SK-N-DZ (cell line): ENCODE data around the gene BBS4.

Experiments
- DNase-seq: peaks from one replicate; pipeline ENCODE4 v3.0.0-alpha.2; 2015; ENCODE audit warnings: low spot score

The BBS4 gene

DNA sequence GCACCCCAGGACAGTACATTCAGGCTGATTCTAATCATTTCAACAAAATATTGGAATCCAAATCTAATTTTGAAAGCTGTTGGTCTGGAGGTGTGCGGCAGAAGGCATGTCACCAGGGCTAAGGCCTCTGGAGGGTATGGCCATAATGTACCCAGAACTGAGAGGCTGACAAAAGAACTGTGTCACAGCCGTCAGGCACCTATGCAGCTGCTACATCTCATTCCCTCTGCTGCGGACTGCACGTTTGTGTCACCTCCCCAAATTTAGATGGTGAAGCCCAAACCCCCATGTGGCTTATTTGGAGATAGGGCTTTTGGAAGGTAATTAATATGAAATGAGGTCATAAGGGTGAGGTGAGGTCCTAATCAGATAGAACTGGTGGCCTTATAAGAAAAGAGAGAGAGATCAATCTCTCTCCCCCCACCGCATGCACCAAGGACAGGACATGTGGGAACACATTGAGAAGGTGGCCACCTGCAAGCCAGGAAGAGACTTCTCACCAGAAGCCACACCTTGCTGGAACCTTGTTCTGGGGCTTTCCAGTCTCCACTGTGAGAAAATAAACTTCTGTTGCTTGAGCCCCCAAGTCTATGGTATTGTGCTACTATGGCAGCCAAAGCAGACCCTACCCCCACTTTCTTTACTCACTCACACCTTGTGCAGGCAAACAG lies 74.7 kb downstream of the BBS4 start:
- DNase-seq: no peak

DNA sequence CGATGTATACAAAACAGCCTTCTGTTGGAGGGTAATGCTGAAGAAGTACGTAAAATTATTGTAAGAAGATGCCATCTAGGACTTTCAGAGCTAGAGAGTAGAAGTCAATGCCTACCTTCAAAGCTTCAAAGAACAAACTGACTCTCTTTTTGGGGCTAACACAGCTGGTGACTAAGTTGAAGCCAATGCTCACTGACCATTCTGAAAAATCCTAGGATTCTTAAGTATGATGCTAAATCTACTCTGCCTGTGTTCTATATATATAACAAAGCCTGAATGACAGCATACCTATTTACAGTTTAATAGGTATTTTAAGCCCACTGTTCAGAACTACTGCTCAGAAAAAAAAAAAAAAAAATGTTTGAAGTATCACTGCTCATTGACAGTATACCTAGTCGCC lies 78.6 kb downstream of the BBS4 start:
- DNase-seq: no peak

DNA sequence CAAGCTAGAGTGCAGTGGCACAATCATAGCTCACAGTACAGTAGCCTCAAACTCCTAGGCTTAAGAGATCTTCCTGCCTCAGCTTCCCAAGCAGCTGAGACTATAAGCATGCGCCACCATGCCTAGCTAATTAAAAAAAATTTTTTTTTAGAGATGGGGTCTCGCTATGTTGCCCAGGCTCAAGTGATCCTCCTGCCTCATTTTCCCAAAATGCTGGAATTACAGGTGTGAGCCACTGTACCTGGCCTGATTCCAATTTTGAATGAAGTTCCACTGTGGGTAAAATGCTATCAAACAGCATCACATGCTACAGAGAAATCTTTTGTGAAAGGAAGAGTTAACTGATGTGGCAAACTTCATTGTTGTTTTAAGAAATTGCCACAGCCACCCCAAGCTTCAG lies 80.0 kb downstream of the BBS4 start:
- DNase-seq: no peak

DNA sequence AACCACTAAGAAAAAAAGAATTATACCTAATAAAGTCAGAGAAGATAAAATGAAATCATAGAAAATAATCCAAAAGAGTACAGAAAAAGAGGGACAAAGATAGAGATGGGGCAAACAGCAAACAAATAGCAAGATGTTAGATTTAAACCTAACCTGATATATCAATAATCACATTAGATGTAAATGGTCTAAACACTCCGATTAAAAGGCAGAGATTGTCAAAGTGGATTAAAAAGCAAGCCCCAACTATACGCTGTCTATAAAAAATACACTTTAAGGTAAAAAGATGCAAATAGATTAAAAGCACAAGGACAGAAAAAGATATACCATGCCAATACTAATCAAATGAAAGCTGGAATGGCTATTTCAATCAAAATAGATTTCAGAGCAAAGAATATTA lies 80.8 kb downstream of the BBS4 start:
- DNase-seq: no peak

DNA sequence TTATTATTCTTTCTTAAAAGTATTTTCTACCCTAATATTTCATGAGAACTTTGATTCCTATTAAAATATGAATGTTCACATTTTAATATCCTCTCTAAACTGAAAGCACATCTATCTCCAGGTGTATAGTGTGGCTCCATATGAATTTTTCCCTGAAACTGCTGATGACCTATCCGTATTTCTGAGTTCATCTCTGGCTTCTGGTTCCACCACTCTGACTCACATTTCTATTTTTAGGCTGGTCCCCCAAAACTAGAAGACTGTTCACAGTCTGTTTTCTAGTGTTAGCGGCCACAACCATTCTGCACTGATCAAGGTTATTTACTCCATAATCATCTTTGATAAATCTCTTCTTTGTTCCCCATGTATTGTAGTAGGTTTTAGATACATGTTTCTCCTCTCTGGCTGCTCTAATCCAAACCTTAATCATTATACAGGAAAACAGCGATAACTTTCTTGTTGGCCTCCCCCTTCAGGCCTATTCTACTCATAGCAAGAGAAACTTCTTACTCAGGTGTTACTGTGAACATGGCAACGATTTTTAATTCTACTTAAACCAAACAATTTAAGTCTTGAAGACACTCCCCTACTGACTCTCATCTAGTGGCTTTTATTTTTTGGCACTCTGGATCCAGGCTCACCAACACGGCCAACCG lies 84.8 kb downstream of the BBS4 start:
- DNase-seq: no peak

DNA sequence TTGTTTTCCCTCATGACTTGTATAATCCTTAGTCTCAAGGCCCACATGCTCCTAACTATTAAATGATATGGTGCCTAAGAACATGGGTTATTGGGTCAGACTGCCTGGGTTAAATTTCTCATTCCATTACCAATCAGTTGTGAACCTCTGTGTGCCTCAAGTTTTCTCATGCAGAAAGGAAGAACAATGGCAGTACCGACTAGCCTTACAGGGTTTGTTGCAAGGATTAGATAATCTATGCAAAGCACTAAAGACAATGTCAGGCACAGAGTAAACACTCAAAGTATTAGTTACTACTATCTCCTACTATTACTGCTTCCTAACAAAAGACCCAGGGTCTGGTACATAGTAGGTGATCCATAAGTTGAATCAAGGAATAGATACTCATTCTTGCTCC lies 85.3 kb downstream of the BBS4 start:
- no peak for DNase-seq

DNA sequence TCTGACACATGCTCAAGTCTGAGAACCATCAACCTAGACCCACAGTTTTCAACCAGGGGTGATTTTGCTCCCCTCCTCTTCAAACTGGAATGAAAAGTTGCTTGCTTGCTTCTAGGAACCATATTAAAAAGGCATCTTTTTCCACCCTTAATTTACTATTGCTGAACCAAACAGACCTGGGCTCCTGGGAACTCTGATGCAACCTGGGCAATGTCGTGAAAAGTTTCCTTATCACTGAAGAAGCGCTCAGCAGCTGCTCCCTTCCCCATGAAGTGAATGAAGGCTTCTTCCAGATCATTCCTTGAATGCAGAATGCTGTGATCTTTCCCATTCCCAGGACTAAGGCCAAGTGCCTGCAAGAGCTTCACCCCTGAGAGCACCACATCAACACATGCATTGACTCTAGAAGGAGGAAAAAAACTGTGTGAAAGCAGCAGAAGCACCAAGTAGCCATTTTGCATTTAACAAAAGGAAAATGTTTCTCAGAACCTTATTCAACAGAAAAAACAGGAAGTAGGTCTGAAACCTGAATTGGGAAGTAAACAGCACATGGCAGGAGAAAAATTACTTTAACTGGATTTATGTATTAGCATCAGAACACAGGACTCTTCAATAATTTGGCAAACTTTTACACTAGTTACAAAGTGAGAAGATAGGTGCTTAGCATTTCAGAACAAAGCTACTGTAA lies 88.8 kb downstream of the BBS4 start:
- DNase-seq: no peak

DNA sequence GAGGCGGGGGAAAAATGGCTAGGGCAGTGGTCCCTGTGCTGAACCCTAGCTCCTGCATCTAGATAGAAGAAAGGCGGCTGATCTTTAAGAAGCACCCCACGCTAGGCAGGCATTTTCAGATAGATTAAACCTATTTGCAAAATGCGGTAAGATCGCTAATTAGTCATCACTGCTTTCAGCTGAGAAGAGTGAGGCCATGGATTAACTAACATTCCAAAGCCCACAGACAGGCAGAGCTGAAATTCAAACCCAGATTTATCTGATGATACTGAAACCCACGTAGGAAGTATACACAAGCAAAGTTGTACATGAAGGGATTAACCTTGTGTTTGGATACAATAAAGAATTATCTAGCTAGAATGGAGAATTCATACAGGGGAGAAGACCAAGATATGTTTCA lies 92.8 kb downstream of the BBS4 start:
- no peak for DNase-seq

DNA sequence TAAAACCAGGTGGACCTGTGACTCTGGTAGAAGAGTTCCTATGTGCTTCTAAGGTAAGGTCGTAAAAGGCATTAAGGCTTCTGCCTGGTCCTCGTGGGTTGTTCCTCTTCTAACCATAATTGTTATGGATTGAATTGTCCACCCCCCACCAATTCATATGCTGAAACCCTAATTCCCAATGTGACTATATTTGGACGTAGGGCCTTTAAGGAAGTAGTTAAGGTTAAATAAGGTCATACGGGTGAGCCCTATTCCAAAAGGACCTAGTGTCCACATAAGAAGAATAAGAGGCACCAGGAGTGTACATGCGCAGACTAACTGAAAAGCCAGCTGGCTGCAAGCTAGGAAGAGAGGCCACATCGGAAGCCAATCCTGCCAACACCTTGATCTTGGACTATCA lies 95.6 kb downstream of the BBS4 start:
- DNase-seq: no peak

DNA sequence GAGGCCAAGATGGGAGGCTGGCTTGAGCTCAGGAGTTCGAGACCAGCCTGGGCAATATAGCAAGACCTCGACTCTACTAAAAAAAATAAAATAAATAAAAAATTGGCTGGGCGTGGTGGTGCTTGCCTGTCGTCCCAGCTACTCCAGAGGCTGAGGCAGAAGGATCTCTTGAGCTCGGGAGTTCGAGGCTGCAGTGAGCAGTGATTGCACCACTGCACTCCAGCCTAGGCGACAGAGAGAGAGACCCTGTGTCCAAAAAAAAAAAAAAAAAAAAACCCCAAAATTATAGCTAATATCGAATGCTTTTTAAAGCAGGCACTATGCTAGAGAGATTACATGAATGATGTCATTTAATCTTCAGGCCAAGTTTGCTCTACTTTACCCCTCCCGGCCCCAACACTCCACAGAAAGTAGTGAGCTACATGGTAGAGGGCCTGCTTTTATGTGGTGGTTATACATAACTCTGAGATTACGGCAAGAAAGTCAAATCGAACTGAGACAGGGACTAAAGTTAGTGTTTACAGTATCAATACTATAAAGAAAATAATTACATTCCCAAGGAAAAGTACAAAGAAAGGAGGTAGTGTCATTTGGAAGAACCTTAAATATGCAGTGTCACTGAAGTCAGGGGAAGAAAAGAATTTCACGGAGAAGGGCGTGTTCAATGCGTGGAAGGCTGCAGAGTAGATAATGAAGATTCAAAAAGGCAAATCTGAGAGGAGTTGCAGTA lies 96.4 kb downstream of the BBS4 start:
- no peak for DNase-seq

DNA sequence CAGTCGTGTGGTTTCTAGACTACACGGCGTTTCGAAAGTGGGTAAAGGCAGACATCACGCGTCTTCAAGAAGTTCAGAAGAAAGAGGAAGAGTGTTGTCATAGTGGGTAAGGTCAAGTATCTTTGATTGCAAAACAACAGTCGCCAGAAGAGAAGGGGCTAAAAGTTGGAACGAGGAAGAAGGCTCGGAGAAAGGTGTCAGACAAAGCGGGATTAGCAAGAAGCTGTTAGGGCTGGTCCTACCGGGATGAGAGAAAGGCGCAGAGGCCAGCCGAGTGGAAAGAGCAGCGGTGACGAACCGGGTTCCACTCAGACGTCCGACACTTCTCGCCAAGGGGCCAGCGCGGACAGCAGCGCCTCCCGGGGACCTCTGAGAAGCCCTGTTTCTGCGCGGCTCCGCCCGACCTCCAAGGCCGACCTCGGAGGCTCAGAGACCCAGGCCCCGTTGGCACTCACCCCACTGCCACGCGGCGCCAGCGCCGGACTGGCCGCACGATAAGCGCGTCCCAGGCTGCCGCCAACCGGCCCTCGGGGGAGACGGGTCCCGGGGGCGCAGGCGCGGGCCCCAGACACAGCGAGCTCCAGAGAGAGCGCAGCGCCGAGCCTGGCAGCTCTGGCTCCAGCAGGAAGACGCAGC lies 97.1 kb downstream of the BBS4 start:
- DNase-seq: peak; percentile 24

DNA sequence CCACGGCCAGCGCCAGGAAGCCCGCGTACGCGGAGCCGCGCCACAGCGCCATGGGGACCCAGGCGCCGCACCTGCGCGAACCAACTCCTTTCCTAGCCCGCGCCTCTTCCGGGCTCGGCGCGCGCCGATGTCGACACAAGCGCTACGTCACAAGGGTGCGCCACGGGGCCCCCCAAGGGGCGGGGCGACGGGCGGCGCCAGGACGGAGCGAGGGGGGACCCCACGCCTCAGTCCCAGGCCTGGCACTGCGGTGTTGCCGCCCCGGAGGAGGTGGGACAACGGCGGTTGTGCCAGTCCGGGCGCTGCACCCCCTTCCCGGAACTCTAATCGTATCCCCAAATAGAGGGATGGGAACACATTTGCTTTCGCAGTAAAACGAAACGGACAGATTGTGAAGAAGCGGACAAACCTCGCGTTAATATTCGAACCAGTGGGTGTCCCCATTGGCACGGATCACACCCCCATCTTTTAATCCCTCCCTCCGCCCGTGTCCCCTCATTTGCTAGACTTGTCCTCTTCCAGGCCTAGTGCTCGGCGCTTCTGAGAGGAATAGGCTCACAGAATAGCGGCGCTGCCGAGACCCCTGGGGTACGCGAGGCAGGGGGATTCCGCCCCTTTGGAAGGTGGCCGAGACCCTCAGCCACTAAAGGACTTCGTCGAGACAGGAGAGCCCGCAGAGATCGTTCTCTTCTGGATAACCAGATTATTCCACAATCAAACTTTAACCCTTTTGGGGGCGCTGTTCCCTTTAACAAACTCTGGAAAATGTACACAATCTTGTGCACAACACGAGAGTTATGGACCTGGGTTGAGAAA lies 97.8 kb downstream of the BBS4 start, which contains the start of gene ADPGK:
ADPGK (minus strand) TSS at position 119 of the 816 bp plus-strand sequence; CDS start at position 52, 67 bp downstream.
- peak; percentile 89 for DNase-seq

DNA sequence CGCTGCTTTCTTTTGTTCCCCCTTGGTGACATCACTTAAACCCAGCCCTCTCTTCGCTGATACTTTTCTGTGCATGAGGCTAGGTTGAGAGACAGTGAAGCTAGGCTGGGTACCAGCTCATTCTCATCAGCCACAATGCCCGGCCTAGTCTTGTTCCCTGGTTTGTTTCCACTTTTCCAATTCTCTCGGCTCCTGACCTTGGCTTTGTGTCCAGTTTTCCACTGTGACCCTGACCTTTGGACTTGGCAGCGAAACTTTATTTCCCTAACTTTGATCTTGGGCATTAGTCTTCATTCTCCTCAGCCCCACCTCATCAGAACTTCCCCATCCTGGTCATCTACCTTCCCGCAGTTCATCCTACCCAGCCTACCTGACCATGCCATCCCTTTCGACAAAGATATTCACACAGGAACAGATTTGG lies 98.5 kb downstream of the BBS4 start:
- no peak for DNase-seq

DNA sequence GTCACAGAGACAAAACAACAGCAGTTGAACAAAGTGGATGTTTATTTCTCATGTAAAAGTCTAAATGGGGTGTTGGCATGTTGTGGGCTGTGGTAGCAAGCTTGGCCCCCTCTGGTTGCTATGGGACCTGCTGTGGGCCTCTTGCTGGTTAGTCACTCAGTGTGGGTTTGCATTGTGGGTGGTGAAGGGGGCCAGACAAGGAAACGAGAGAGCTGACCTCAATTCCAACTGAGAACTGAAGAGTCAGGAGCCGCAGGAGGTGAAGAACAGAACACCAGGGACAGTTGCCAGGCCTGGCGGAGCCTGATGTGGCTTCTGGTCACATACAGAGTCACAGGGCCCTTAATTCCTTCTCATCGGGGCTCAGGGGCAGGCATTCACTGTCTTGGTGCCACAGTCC lies 99.4 kb downstream of the BBS4 start:
- DNase-seq: no peak

DNA sequence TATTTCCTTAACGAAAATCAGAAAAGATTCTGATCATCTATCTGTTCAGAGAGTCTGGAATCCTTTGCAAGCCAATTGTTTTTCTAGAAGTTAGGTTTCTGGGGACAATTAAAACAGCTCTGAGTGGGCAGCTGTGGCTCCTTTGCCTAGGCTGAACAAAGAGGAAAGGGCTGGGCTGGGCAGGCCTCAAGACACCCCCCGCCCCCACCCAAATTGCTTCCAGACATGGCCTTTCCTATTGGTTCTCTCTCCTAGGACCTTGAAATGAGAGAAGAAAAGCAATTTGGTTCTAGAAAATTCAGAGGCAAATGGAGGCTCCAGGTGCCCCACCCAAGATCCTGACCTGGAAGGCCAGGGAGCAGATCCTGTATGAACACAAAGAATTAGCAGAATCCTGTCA lies 99.8 kb downstream of the BBS4 start:
- no peak for DNase-seq

DNA sequence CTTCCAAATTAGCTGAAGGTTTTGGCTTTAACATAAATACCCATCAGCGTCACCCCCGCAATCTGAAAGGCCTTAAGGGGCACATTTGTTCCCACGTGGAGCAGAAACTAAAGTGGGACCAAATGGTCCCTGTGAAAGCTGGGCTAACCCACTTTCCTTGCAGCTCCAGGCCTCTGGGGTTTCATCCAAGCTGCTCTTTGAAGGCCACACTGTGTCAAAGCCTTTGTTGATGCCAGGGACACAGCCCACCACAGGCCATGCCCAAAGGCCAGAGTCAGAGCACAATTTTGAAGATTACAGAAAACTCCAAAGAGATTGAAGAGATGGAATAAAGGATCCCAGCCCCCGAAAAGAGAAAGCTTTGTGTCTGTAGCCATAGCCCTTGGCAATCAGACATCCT lies 100.2 kb downstream of the BBS4 start:
- DNase-seq: no peak

DNA sequence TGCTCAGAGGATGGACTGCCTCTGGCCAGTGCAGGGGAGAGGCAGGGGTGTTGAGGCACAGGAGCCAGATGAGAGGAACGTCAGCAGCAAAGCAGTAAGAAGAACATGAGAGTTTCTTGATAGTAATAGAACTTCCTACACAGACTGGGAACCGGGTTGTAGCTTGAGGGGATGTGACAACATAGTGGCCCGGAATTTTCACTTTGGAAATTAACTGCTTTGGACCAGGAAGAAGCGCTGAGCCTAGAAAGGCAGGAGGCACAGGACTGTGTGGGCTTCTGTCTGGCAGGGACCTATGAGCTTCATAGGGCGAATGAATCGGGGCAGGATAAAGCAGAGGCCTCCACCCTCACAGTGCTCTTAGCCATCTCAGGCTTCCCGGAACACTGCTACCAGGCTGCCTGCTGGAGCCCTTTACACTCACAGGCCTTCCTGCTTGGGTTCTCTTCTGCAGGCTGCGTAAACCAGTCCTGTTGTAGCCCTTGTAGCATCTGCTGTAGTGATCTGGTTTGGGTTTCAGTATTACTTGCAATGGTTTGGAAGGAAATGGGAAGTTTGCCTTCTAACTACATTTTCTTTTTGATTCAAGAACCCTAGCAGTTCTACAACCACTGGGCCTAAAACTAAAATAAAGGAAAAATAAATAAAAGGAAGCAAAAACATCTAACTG lies 100.8 kb downstream of the BBS4 start:
- no peak for DNase-seq

DNA sequence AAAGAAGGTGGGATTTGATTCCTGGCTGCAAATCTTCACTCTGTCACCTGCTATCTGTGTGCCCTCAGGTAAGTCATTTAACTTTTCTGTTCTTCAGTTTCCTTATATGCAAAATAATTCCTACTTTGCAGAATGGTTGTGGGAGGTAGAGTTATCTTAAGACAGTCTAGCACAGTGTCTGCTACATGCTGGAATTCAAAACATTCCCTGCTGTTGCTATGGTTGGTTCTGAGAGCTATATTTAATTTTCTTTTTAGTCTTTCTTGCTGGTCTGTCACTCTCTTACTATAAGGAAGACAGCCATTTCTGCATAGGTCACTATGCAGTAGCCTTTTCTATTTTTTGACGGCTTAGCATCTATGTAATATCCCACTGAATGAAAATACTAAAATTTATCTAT lies 101.5 kb downstream of the BBS4 start:
- DNase-seq: no peak
